ELF-1 (cell line): ENCODE results near the gene DDA1.
A peak's percentile ranks its signal among the peaks of the same experiment; 100 is the strongest.

Experiments used
- DNase-seq: peaks from one replicate; pipeline ENCODE4 v3.0.0-alpha.2; 2016; ENCODE audit warnings: low read depth, low spot score

The DDA1 gene

GRCh38 chr19:17311455-17312188 is 2.3 kb downstream of the DDA1 start:
- DNase-seq: peak; percentile 86

- DNase-seq: no peak
These were observed 3.1 kb downstream of the DDA1 start for GRCh38 chr19:17312189-17313113.

- DNase-seq: no peak
These were observed 4.7 kb downstream of the DDA1 start for GRCh38 chr19:17314007-17314593.

GRCh38 chr19:17318966-17319365 is 9.6 kb downstream of the DDA1 start:
- DNase-seq: no peak

- no peak for DNase-seq
These were observed 10.3 kb downstream of the DDA1 start for GRCh38 chr19:17319473-17320238.

GRCh38 chr19:17320435-17320834 is 11.1 kb downstream of the DDA1 start:
- no peak for DNase-seq

GRCh38 chr19:17321655-17322489 is 12.5 kb downstream of the DDA1 start:
- DNase-seq: no peak

- no peak for DNase-seq
These were observed 13.5 kb downstream of the DDA1 start for GRCh38 chr19:17322854-17323253.

GRCh38 chr19:17323300-17323963 is 14.1 kb downstream of the DDA1 start:
- DNase-seq: no peak

GRCh38 chr19:17323964-17324332 is 14.6 kb downstream of the DDA1 start:
- DNase-seq: peak; percentile 71

GRCh38 chr19:17324357-17325114 is 15.2 kb downstream of the DDA1 start:
- DNase-seq: no peak

GRCh38 chr19:17325133-17325532 is 15.8 kb downstream of the DDA1 start:
- no peak for DNase-seq

- no peak for DNase-seq
These were observed 16.7 kb downstream of the DDA1 start for GRCh38 chr19:17325881-17326594.

- peak; percentile 86 for DNase-seq
These were observed 17.2 kb downstream of the DDA1 start for GRCh38 chr19:17326595-17326966.

GRCh38 chr19:17327068-17327653 is 17.8 kb downstream of the DDA1 start:
- DNase-seq: no peak

GRCh38 chr19:17327654-17328516 is 18.5 kb downstream of the DDA1 start:
- DNase-seq: peak; percentile 96

- DNase-seq: no peak
These were observed 19.4 kb downstream of the DDA1 start for GRCh38 chr19:17328517-17329365.
